HT1080 (cell line): ENCODE results near the gene UFSP2. TPM values are rescaled to one million over a fixed set of nuclear protein-coding genes. Genes with fewer than 3 reads are reported as not detected.
A peak's percentile ranks its signal among the peaks of the same experiment; 100 is the strongest.

ENCODE experiments used
- DNase-seq: peaks from one replicate; pipeline ENCODE4 v3.0.0-alpha.2; 2015; ENCODE audit warnings: low read depth
- total RNA-seq: library from RNA; depleted of rRNA; stranded (reverse); fragments of >200 nt; shearing (Covaris generic); gene quantifications from 2 replicates; pipeline ENCODE4 v1.2.3, GENCODE V29; 2014

Gene UFSP2
- total RNA-seq, 1 experiment from 2014 or later: 23.1 TPM

DNA sequence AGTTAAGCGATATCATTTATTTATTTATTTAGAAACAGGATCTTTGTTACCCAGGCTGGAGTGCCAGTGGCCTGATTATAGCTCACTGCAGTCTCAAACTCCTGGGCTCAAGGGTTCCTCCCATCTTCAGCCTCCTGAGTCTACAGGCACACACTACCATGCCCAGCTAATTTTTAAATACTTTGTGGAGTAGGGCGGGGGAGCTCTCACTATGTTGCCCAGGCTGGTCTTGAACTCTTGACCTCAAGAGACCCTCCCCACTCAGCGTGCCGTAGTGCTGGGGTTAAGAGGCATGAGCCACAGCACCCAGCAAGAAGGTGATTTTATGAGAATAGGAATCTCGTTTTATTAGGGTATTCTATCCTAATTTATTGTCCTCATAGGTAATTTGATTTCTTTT lies 3.9 kb upstream of the UFSP2 start:
- no peak for DNase-seq

DNA sequence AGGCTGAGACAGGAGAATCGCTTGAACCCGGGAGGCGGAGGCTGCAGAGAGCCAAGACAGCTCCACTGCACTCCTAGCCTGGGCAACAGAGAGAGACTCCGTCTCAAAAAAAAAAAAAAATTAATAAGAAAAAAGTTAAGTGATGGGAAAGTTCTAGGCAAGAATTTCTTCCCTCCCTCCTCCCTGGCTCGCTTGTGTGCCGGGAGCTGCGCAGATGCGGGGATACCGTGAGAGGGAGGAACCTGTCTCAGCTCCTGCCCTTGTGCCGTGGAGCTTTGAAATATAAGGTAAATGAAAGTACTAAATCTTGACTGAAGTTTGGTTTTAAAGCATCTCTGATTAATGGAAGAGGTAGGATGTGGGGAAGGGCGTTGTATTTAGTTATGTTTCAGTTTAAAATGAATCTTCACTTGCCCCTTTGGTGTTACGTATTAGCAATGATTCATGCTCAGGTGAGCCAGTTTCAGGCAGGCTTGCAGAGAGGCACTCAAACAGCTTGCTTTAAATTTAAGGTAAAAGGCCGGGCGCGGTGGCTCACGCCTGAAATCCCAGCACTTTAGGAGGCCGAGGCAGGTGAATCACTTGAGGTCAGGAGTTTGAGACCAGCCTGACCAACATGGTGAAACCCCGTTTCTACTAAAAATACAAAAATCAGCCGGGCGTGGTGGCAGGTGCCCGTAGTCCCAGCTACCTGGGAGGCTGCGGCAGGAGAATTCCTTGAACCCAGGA lies 1.4 kb upstream of the UFSP2 start:
- DNase-seq: no peak

DNA sequence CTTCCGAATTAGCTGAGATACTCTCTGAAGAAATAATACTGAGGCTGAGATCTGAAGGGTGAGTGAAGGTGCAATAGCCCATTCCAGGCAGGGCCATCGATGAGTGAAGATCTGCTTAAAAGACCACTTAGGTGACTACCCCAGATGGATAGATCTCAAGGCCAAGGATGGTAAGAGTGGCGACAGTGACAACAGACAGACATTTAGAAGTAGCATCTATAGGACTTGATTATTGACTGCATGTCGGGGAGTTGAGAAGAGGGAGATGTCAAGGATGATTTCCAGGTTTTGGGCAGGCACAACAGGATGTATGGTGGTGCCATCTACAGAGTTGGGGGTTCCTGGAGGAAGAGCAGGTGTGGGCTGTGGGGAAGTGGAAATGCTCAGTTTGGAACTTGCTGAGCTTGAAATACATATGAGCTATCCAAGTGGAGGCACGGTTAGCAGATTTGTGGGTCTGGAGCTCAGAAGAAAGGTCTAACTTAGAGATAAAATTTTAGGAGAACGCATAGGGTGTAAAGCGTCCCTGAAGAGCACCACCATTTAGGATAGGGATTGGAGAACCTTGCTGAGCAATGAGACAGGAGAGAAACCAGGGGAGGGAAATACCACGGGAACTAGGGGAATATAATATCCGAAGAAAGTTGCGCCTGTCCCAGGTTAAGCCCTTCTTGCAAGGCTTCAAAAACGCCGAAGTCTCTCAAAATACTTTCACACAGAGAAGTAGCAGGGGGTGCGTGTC lies 688 bp downstream of the UFSP2 start:
- no peak for DNase-seq

DNA sequence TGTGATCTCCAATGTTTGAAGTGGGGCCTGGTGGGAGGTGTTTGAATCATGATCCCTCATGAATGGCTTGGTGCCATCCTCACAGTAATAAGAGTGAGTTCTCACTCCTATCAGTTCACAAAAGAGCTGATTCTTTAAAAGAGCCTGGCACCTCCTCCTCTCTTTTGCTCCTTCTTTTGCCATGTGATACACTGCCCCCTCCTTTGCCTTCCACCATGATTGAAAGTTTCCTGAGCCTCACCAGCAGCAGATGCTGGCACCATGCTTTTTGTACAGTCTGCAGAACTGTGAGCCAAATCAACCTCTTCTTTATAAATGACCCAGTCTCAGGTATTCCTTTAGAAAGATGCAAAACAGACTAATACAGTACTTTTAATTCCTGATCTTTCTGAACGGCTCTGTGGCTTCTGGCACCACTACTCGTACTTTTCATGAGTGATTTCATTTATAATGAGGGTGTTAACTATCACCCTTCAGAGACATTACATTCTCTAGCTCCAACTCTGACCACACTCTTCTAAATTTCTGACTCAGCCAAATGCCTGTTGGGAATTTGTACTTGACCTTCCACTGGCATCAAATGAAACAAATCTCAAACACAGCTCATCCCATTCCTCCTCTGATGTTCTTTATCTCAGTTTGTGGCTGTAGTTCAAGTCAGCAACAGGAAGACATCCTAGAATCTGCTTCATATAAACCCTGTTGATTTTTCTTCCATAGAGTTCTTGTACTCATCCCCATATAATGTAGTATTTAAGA lies 4.2 kb downstream of the UFSP2 start:
- DNase-seq: peak; percentile 7

DNA sequence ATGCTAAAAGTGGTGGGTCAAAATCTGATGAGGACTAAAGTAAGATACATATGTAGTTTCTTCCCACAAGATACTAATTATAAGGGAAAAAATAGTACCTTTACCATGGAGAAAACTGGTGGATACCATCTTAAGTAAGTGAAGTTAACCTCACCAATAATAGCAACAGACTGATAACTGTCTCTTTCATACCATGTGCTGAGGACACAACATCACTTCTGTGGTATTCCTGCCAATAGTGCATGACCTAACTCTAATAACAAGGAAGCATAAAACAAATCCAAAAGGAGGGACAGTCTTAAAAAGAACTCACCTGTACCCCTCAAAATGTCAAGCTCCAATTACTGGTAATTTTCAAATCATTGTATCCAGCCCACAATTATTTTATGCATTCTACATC lies 8.8 kb downstream of the UFSP2 start:
- no peak for DNase-seq

DNA sequence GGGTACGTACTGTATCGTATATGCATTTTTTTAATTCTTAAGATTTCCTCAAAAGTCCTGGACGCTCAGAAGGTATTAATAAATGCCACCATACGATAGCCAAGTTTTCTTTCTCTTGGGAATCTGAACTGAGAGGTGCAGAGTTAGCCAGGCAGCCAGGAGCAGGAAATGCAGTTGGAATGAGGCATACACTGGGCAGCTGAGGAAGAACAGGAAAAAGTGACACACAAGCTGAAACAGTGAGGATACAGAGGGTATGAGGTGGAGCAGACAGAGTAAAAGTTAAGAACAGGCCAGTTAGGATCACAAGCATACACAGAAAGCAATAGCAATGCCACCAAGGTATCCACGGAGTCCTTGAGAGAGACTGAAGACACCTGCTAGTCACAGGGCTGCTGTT lies 13.4 kb downstream of the UFSP2 start:
- peak; percentile 59 for DNase-seq

DNA sequence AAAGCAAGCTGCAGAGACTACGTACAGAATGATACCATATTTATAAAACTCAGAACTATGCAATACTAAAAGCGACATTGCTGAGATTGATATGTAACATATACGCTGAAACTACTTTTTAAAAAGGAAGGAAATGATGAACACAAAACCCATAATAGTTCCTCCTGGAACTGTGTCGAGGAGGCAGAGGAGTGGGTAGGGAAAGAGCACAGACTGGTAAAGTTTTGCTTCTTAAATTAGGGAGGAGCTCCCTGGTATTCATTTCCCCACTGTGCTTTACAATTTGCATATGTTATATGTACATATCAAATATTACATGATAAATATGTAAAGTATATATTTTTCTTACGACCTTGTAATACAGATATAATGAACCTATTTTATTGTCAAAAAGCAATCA lies 13.9 kb downstream of the UFSP2 start:
- no peak for DNase-seq

DNA sequence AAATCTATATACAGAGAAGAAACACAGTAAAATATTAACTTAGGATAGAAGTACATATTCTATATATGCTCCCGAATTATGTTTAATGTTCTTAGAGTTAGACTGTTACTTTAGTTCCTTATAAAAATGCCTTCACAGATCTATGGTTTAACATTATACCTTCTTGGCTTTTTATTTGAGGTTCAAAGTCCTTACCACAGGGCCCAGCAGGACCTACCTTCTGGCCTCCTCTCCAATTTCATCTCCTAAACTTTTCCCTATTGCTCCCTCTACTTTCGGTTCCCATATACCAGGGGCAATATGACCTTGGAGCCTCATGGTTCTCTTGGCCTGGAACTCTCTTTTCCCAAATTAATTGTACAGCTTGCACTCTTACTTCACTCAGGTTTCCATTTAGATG lies 17.3 kb downstream of the UFSP2 start:
- no peak for DNase-seq

DNA sequence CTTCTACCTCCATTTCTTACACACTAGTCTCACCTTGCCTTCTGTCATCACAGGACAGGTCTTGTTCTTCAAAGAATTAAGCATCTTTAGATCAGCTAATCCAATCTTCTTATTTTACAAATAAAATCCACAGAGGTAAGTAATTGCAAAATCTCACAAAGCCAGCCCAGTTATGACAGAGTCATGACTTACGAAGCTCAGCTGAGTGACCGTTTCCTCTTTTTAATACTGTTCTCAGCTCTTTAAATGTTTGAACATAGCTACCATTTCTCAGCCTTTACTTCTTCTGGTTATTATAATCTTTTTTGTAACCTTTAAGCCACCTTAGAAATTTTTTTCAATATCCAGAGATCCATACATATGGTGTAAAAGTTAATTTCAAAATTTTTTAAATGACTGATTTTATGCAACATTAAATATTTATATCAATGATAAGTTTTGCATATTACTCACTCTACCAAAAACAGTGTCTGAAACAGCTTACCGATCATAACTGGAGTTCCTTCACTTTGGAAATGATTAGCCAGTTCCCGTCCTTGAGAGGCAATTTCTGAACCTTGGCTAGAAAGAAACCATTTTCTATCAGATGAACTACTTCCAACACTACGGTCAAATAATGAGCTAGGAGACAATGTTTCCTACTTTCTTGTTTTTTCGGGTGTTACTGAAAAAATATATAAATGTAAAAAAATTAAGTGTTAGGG lies 20.3 kb downstream of the UFSP2 start:
- DNase-seq: no peak

DNA sequence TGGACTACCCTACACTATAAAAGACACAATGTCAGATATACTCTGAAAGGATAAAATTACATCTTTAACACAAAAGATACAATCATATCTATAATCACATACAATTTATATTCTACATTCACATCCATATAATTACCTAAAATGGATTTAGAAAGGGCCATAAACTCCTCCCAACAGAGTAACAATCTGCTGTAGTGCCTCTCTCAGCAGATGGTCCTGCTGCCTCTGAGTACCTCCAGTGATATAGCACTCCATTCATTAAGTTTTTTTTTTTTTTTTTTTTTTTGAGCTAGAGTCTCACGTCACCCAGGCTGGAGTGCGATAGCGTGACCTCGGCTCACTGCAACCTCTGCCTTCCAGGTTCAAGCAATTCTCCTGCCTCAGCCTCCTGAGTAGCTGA lies 21.7 kb downstream of the UFSP2 start:
- no peak for DNase-seq

DNA sequence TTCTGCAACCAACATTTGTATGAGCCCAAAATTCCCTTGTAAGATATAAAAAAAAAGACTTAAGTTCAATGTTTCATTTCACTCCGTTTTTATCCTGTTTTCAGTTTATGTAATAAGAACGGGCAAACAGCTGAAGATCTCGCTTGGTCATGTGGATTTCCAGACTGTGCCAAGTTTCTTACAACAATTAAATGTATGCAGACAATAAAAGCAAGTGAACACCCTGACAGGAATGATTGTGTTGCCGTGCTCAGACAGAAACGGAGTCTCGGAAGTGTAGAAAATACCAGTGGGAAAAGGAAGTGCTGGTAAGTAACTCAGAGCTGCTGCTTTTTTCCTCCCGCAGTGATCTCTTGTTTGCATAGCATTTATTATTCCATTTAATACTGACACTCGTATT lies 26.3 kb downstream of the UFSP2 start:
- no peak for DNase-seq

DNA sequence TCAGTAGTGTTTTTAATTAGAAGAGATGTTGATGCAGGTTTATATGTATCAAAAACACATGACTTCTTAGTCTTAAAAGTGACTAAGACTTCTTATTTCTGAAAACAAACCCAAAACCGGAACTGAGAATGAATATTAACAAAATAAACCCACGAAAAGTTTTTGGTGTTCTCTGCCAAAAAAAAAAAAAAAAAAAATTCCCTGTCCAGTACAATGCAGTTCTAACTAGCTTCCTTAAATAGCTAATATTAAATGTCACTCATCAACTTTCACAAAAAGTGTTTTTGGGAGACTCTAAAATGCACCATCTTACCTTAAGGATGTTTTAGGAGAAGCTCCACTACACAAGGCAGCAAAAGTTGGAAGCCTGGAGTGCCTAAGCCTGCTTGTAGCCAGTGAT lies 27.1 kb downstream of the UFSP2 start:
- DNase-seq: no peak

DNA sequence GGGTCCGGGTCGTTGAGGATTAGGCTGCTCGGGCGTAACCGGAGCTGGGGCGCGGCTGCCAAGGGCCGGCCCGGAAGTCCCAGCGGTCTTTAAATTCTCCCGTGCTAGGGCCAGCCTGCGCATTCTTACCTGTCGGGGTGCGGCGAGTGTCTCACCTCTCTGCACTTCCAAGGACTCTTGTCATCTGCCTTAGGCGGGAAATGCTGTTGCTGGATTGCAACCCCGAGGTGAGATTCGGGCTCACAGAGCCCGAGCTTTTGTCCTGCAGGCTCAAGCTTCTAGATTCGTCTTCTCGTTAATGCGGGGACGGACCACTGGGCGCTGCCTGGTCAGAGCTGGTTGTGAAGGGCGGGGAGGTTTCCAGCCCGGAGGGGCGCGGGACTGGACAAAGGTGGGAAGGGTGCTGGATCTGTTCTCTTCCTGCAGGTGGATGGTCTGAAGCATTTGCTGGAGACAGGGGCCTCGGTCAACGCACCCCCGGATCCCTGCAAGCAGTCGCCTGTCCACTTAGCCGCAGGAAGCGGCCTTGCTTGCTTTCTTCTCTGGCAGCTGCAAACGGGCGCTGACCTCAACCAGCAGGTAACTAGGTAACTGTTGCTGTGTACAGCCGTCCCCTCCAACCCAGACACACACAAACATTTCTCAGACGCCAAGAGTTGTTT lies 28.9 kb downstream of the UFSP2 start, which contains the start of gene ANKRD37:
ANKRD37 (plus strand) TSS at position 118 of the 662 bp plus-strand sequence; CDS start at position 201, 83 bp downstream.
- peak; percentile 47 for DNase-seq

DNA sequence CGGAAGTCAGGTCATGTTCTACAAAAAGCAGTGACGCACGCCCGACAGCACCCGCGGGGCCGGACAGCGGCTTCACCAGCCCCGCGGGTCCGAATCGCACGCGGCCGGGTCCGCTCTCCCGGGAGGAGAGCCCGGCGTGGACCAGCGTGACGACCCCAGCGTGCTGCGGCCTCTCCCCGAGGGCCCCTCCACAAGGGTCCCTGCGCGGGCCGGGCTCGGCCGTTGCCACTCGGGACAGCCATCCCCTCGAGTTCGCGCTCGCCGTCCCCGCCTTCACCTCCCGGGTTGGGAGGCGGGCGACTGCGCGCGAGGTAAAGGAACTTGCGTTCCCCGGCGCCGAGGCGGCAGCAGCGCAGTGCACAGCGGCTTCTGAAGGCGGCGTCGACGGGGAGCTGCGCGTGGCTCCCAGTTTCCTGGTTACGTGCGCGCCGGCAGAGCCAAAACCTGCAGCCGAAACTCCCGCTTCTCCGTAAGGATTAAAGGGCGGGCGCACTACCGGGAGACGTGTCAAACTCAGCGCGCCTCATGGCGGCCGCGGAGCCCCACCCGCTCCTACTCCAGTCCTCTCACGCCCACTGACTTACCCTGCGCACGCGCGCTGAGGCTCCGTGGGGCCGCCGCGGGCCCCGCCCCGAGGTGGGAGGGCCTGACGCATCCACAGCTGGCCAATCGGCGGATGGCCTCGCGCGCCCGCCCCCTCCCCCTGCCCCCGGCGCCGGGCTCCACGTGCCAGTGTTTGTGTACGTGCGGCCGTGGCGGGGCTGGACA lies 29.6 kb downstream of the UFSP2 start:
- peak; percentile 97 for DNase-seq

DNA sequence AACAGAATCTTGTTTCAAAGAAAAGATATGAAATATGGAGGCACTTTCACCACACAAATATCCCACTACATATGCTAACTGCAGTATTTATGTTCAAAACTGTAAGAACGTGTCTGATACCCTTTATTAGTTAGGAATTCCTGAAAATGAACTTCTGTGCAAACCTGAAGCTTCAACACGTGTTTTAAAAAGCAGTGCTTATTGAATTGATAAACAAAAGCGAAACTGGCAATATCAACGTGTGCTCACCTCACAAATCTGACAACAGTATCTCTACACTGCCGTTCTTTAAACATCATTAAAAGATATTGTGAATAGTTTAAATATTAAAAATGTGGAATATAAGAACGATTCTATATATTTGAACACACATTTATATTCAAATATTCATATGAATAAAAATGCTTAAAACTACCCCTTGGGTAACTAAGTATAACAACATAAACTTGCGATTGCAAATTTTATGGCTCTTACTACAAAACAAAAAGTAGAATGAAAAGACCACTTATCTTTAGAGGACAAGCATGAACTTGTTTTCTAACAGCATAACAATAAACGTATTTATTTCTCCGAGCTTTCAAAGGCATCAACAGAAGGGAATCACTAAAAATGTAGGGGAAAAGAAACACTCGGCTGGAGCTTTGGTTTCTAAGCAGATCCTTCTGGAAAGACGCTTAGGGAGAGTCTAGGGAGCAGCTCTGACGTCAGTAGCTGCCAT lies 30.4 kb downstream of the UFSP2 start, which contains the start of gene LRP2BP:
LRP2BP (minus strand) TSS at position 687 of the 718 bp plus-strand sequence. CDS start 17,738 bp downstream, outside the sequence.
- no peak for DNase-seq

DNA sequence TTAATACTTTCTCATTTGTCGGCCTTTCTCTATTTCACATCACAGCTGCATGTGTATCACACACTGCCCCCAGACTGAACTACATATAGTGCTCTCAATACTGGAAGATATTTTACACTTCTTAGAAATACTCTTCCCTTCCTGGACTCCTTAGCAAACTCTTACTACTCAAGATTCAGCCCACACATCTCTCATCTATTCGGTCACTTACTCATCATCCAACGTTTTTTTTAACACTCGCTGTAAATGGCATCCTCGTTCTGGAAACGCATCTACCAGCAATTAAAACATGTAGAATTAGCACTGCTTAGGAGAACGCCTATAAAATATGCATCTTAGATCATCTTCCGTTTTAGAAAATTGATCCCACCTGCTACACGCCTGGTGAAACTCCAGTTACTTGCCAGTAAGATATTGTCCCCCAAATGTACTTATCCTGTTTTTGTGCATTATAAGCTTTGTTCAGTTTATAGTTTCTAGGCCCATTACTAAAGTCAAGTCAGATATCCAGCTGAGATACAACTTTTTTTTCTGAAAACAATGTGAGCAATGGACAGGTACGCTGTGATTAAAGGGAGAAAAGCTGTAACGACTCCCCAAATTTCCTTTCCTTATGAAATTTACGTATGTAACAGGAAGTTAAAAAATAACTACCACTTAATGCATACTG lies 31.1 kb downstream of the UFSP2 start:
- no peak for DNase-seq

DNA sequence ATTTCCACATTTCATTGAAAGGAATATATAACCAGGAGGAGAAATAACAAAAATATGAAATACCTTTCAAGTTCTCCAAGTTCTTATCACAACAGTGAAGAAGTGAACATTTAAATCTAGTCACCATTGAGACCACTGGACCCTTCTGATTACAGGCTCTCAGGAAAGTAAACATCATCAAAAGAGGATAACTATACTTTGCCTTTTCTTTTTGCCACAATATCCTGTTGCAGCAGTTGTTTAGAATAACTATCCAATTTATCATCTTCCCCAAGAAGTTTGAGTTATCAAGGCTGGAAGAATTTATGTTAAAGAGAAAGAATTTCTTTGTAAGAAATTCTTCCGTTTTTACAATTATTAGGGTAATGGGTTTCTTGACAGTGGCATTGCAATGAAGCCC lies 33.6 kb downstream of the UFSP2 start:
- no peak for DNase-seq

DNA sequence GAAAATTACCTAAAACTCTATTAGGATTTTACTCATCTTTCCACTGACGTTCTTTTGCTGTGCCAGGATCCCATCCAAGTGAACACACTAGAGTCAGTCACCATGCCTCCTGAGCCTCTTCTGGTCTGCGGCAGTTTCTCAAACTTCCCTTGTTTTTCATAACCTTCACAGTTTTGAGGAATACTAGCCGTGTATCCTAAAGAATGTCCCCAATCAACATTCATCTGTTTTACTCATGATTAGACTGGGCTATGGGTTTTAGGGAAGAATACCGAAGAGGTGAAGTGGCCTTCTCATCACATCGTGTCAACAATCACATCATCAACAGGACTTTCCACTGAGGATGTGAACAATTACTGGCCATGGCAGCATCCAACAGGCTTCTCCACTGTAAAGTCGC lies 34.8 kb downstream of the UFSP2 start:
- no peak for DNase-seq

DNA sequence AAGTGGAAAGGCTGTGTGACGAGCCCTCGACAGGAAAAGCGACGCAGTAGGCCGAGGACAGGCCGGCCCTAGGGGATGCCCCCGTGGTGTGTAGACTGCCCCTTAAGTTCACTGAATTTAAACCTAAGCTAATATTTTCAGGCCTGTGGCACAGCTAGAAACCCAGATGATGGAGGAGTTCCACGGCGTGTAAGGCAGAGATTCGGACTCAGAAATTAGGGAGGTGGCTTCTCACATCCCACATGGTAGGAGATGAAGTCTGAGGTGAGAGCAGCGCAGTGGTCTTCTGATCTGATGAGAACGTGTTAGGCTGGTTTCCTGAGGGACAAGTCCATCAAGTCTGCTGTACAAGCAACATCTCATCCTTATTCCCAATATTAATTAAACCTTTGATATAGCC lies 37.8 kb downstream of the UFSP2 start:
- DNase-seq: no peak
